ENCODE results near the gene QPRT.
A peak's percentile ranks its signal among the peaks of the same experiment; 100 is the strongest.
"Not testable (repeated sequence)": the region's sequence is repeated elsewhere in the genome, so short reads cannot be mapped to it uniquely, and the experiment has no call there.

The QPRT gene

GRCh38 chr16:29680180-29680598 lies 1.2 kb downstream of the QPRT start:
- H3K27ac ChIP-seq: peak overlapping the region; percentile 75; the same call in 1 of the 2 replicates
- peak overlapping the region; percentile 72; the same call in 1 of the 2 replicates for H3K4me3 ChIP-seq
- no peak overlapping the region for H3K9ac ChIP-seq (ENCODE audit: insufficient read length)
- TF ChIP-seq POLR2AphosphoS5 (IDR thresholded peaks at IDR 0.05; ENCODE audit: borderline replicate concordance, low read depth, low read length): no peak
- TF ChIP-seq EZH2 (IDR thresholded peaks at IDR 0.05): no peak
- TF ChIP-seq FOXP2 (optimal IDR thresholded peaks at IDR 0.05; ENCODE audit: control extremely low read depth, extremely low read length, insufficient read depth): no peak
- DNase-seq (ENCODE audit: low read depth, low spot score): no peak
- H3K36me3 ChIP-seq (ENCODE audit: insufficient read depth, low read length): no peaks in the 10 kb centered on the region
- H3K9me3 ChIP-seq (ENCODE audit: low read depth, low read length): no peaks in the 10 kb centered on the region

- TF ChIP-seq FOXP2 (optimal IDR thresholded peaks at IDR 0.05; ENCODE audit: control extremely low read depth, extremely low read length, insufficient read depth) (no peak), EZH2 (IDR thresholded peaks at IDR 0.05) (no peak), POLR2AphosphoS5 (IDR thresholded peaks at IDR 0.05; ENCODE audit: borderline replicate concordance, low read depth, low read length) (no peak)
- no peak overlapping the region for H3K4me3 ChIP-seq
- DNase-seq (ENCODE audit: low read depth, low spot score): no peak
- H3K9me3 ChIP-seq (ENCODE audit: low read depth, low read length): no peaks in the 10 kb centered on the region
- H3K27ac ChIP-seq: no peak overlapping the region
- H3K9ac ChIP-seq (ENCODE audit: insufficient read length): no peak overlapping the region
- H3K36me3 ChIP-seq (ENCODE audit: insufficient read depth, low read length): no peaks in the 10 kb centered on the region
Observed at GRCh38 chr16:29683543-29684090, 4.6 kb downstream of the QPRT start.

GRCh38 chr16:29684679-29685078 lies 5.7 kb downstream of the QPRT start:
- no peak for TF ChIP-seq EZH2 (IDR thresholded peaks at IDR 0.05)
- no peak for TF ChIP-seq POLR2AphosphoS5 (IDR thresholded peaks at IDR 0.05; ENCODE audit: borderline replicate concordance, low read depth, low read length)
- TF ChIP-seq FOXP2 (optimal IDR thresholded peaks at IDR 0.05; ENCODE audit: control extremely low read depth, extremely low read length, insufficient read depth): no peak
- Histone ChIP-seq H3K9me3 (ENCODE audit: low read depth, low read length) (no peaks in the 10 kb centered on the region), H3K9ac (ENCODE audit: insufficient read length) (no peak overlapping the region), H3K27ac (peak overlapping the region; percentile 30; the same call in 1 of the 2 replicates), H3K4me3 (no peak overlapping the region), H3K36me3 (ENCODE audit: insufficient read depth, low read length) (no peaks in the 10 kb centered on the region)
- no peak for DNase-seq (ENCODE audit: low read depth, low spot score)

GRCh38 chr16:29686740-29687332 lies 7.9 kb downstream of the QPRT start:
- DNase-seq (ENCODE audit: low read depth, low spot score): no peak
- Histone ChIP-seq H3K4me3 (no peak overlapping the region), H3K9me3 (ENCODE audit: low read depth, low read length) (no peaks in the 10 kb centered on the region), H3K9ac (ENCODE audit: insufficient read length) (no peak overlapping the region), H3K36me3 (ENCODE audit: insufficient read depth, low read length) (no peaks in the 10 kb centered on the region), H3K27ac (no peak overlapping the region)
- TF ChIP-seq EZH2 (IDR thresholded peaks at IDR 0.05) (no peak), POLR2AphosphoS5 (IDR thresholded peaks at IDR 0.05; ENCODE audit: borderline replicate concordance, low read depth, low read length) (no peak)

GRCh38 chr16:29687755-29688154 lies 8.8 kb downstream of the QPRT start:
- no peak overlapping the region for H3K27ac ChIP-seq
- no peaks in the 10 kb centered on the region for H3K36me3 ChIP-seq (ENCODE audit: insufficient read depth, low read length)
- H3K4me3 ChIP-seq: no peak overlapping the region
- H3K9ac ChIP-seq (ENCODE audit: insufficient read length): no peak overlapping the region
- no peak for DNase-seq (ENCODE audit: low read depth, low spot score)
- TF ChIP-seq FOXP2 (optimal IDR thresholded peaks at IDR 0.05; ENCODE audit: control extremely low read depth, extremely low read length, insufficient read depth) (no peak), EZH2 (IDR thresholded peaks at IDR 0.05) (no peak), POLR2AphosphoS5 (IDR thresholded peaks at IDR 0.05; ENCODE audit: borderline replicate concordance, low read depth, low read length) (no peak)
- no peaks in the 10 kb centered on the region for H3K9me3 ChIP-seq (ENCODE audit: low read depth, low read length)

GRCh38 chr16:29688172-29688571 lies 9.2 kb downstream of the QPRT start:
- Histone ChIP-seq H3K36me3 (ENCODE audit: insufficient read depth, low read length) (no peaks in the 10 kb centered on the region), H3K9me3 (ENCODE audit: low read depth, low read length) (no peaks in the 10 kb centered on the region), H3K9ac (ENCODE audit: insufficient read length) (no peak overlapping the region), H3K4me3 (no peak overlapping the region), H3K27ac (no peak overlapping the region)
- DNase-seq (ENCODE audit: low read depth, low spot score): no peak
- no peak for TF ChIP-seq POLR2AphosphoS5 (IDR thresholded peaks at IDR 0.05; ENCODE audit: borderline replicate concordance, low read depth, low read length)
- TF ChIP-seq FOXP2 (optimal IDR thresholded peaks at IDR 0.05; ENCODE audit: control extremely low read depth, extremely low read length, insufficient read depth): no peak
- TF ChIP-seq EZH2 (IDR thresholded peaks at IDR 0.05): no peak

- H3K9me3 ChIP-seq (ENCODE audit: low read depth, low read length); DNase-seq (ENCODE audit: low read depth, low spot score): not testable (repeated sequence)
Observed at GRCh38 chr16:29689490-29690351, 10.7 kb downstream of the QPRT start.

GRCh38 chr16:29692606-29693005 lies 13.6 kb downstream of the QPRT start:
- H3K9ac ChIP-seq (ENCODE audit: insufficient read length); H3K27ac ChIP-seq; H3K36me3 ChIP-seq (ENCODE audit: insufficient read depth, low read length); DNase-seq (ENCODE audit: low read depth, low spot score); H3K9me3 ChIP-seq (ENCODE audit: low read depth, low read length); H3K4me3 ChIP-seq: not testable (repeated sequence)

More at GRCh38 chr16:29689490-29690351, 10.7 kb downstream of the QPRT start:
- H3K27ac ChIP-seq; H3K9ac ChIP-seq (ENCODE audit: insufficient read length); H3K4me3 ChIP-seq; H3K36me3 ChIP-seq (ENCODE audit: insufficient read depth, low read length): not testable (repeated sequence)
